GM12873 (cell line): ENCODE measurements around the gene GPD1.

Source experiments
- CTCF ChIP-seq: IDR thresholded peaks from 2 replicates; pipeline ENCODE4 v1.5.1; 2012; ENCODE audit warnings: low read depth, mild to moderate bottlenecking, moderate library complexity, low read length, control low read depth; ENCODE audit not compliant: insufficient read depth; ENCODE audit errors: missing control alignments

GPD1 gene

GRCh38 chr12:50090391-50090790 is 13.4 kb upstream of the GPD1 start:
- TF ChIP-seq CTCF, result no peak

- no peak for TF ChIP-seq CTCF
Measured at GRCh38 chr12:50097952-50098351, 5.9 kb upstream of the GPD1 start.

GRCh38 chr12:50099302-50100008 is 4.4 kb upstream of the GPD1 start:
- no peak for TF ChIP-seq CTCF

GRCh38 chr12:50100561-50100960 is 3.2 kb upstream of the GPD1 start:
- TF ChIP-seq CTCF, result no peak

GRCh38 chr12:50101663-50102062 is 2.1 kb upstream of the GPD1 start:
- TF ChIP-seq CTCF, result peak; percentile 24

- no peak for TF ChIP-seq CTCF
Measured at GRCh38 chr12:50102131-50102531, 1.7 kb upstream of the GPD1 start.

GRCh38 chr12:50102646-50103309 is 1.0 kb upstream of the GPD1 start:
- no peak for TF ChIP-seq CTCF
